ENCODE results near the gene SLC9A1.
"Not testable (repeated sequence)": the region's sequence is repeated elsewhere in the genome, so short reads cannot be mapped to it uniquely, and the experiment has no call there.

SLC9A1 gene

DNA sequence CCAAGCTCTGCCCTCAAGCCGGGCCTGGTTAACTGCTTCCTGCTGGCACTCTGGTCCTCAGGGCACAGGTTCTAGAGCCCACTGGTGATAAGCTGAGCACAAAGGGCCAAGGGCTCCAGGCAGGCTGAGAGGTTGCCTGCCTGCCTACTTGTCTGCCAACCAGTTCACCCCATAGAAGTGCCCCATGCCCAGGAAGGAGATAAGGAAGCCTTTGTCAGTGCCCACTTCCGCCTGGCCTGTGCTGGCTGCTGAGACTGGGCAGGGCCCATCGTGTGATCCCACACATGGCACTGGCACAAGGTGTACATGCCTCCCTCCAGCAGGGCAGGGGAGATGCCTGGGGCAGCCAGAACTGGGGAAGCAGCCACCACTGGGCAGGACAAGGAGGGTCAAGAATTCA is 24.1 kb downstream of the SLC9A1 start:
- no peak for DNase-seq

DNA sequence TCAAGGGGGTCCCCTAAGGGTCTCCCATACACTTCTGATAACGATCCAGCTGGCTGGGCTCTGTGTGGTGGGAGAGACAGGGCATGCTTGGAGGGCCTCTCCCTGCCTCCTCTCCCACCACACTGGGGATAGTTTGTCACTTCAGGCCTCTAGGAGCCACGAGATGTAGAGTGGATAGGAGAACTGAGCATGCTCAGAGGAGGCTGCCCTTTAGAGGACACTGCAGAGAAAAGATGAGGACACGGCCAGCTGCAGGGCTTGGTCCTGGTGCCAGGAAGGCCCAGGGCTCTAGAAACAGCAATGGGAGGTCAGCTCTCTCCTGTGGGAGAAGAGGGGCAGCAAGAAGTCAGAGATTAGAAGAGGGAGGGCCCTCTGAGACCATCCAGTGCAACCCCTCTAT is 25.7 kb downstream of the SLC9A1 start:
- DNase-seq: no peak

DNA sequence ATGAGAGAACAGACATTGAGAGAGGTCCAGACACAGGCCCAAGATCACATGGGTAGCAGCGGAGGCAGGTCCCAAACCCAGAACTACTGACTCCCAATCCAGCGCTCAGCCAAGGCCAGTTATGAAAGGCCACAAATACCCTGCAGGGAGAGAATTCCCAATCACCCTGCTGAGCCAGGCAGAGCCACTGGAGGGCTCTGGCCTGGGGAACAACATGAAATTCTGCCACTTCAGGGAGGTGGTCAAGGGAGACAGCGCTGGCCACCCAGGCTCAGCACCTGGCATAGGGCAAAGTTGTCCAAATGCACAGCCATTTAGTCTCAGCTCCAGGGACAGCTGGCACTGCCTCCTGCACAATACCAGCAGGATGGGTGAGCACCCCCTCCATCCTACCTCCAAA is 27.5 kb downstream of the SLC9A1 start:
- DNase-seq: no peak

DNA sequence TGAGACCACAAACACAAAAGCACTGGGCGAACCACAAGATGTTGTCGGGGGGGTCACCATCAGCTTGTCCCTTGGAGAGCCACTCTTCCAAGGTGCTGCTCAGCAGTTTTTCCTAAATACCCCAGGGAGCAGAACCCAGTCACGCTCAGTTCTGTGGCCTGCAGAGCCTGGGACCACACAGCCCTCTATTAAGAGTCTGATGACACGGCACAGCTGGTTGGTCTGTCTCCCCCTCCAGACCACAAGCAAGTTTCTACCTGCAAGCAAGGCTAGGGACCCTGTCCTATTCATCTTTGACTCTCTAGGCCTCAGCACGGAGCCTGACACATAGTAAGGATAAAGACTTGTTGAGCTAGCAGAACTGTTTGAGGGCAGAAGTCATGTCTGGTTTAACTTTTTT is 28.5 kb downstream of the SLC9A1 start:
- no peak for DNase-seq

DNA sequence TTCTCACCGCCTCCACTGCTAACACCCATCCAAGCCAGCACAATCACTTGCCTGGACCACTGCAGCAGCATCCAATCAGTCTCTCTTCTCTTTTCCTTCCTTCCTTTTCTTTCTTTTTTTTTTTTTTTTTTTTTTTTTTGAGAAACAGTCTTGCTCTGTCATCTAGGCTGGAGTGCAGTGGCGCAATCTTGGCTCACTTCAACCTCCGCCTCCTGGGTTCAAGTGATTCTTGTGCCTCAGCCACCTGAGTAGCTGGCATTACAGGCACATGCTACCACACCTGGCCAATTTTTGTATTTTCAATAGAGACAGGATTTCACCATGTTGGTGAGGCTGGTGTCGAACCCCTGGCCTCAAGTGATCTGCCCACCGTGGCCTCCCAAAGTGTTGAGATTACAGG is 29.8 kb downstream of the SLC9A1 start:
- not testable (repeated sequence) for DNase-seq

DNA sequence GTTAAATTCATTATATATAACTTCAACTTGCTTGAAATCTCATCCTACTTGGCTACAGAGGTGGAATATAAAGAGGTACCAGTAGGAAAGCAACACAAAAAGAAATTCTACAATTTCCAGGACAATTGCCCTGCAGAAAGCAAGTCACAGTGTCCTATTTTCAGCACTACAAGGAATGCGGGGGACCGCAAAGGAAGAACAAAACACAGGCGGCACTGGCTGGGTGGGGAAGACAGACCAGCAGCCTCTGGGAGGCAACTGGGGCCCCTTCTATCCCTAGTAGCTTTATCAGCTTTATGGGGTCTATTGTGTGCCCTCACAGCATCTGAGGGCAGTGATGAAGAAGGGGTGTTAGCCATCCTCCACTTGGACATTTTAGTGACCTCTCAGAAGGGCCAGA is 30.5 kb downstream of the SLC9A1 start:
- DNase-seq: no peak

DNA sequence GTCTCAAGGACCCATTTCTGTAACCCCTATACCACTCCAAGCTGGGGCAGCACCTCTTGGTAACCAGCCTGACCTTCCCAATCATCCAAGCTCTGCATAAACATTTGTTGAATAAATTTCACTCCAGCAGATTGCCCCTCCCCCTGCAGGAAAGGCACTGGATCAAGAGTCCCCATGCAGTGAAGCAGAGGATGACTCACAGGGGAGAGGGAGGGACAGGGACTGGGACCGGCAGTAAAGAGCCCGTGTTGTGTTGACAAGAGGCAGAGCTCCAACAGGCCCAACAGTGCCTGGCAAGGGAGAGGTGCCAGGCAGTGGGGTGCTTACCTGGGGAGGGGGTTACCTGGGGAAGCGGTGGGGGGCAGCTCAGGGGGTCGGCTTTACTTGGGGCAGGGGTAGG is 32.3 kb downstream of the SLC9A1 start:
- DNase-seq: no peak

DNA sequence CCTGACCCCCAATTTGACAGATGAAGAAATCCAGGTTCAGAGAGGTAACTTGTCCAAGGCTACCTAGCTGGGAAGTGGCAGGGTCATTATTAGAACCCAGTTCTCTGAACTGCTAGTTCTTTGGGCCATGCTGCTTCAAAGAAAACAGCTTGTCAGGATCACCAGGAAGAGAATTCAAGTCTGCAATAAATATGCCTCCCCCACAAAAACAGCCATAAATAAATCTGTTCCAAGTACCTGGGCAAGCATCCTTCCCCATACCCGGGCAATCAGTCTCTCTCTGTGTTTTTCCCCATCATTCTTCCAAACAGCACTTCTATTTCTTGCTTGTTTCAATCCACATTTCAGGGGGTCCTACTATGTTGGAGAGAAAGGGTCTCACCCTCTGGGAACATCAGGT is 34.1 kb downstream of the SLC9A1 start:
- DNase-seq: no peak

DNA sequence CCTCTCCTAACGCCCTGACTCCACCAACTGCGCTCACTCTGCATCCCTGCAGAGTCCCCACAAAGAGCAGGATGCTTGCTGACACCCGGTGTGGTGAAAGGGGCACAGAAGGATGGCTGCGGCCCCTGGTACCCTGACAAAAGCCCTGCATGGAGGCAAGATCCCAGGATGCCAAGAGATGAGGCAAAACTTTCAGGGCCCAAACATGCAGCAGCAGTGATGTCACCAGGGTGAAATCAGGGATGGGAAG is 36.6 kb downstream of the SLC9A1 start:
- DNase-seq: no peak

DNA sequence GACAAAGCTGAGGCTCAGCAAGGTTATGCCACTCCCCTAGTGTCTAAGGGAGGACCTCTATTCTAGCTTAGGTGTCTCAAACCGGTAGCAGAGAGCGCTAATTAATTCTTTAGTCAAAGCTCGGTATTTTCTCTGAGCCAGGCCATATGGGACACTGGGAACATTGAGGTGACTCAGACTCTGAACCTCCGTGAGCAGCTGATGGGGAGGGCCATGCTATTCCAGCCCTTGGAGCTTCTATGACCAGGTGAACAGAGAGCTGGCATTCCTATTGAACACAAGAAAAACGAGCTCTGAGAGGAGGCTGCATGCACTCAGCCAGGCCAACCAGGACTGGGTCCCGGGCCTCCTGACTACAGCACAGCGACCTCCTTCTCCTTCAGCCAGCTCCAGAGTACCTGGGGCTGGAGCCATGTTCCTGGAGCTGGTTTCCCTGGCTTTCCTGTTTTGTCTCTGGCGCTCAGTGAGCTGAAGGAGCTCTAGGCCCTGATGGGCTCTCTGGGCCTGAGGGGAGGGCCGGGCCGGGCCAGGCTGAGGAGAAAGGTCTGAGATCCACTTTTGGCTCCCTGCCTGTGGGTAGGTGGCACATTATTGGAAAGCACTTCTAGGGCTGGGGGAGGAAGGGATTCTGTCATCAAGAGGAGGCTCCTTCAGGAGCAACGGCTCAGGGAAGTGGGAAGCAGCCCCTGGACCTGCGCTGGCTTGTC is 37.0 kb downstream of the SLC9A1 start:
- DNase-seq: no peak

DNA sequence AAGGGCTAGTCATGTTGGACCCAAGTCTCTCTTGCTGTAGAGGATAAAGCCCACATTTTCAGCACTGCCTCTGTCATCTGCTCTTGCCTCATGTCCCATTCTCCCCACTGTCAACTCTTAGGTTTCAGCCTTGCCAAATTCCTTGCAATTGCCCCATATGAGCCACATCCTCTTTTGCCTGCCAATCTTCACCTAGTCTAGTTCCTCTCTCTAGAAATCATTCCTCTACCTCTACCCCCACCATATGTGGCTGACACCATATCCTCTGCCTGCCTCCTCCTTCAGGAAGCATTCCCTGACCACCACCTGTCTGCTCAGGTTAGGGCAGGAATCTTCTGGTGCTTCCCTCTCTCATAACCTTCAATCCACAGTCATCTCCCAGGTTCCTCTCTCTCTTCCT is 38.2 kb downstream of the SLC9A1 start:
- no peak for DNase-seq

DNA sequence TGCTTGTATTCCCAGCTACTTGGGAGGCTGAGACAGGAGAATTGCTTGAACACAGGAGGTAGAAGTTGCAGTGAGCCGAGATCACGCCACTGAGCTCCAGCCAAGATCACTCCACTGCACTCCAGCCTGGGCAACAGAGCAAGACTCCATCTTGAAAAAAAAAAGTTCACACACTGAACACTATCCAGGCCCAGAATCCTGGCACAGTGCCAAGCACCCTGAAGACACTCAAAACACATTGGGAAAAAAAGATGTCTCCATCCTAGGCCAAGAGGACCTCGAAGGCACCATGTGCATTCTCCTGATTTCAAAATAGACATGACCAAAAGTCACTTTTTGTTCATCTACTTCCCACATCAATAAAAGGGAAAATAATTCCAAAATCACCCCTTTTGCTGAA is 38.7 kb downstream of the SLC9A1 start:
- DNase-seq: no peak

DNA sequence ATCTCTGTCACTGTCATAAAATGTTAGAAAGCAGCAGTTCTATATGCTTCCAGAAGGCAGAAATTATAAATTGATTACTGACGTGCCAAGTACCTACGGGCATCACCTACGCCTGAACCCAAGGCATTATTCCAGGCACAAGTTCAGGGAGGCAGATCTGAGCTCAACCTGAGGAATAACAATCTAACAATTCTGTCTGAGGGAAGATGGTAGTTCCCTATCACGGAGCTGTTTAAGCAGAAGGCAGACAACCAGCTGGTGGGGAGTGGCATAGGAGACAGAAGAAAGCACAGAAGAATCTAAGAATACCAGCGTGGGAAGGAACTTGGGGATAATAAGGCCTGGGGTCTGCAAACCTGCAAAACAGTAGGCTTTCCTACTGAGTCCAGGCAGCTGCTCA is 40.4 kb downstream of the SLC9A1 start:
- DNase-seq: no peak

DNA sequence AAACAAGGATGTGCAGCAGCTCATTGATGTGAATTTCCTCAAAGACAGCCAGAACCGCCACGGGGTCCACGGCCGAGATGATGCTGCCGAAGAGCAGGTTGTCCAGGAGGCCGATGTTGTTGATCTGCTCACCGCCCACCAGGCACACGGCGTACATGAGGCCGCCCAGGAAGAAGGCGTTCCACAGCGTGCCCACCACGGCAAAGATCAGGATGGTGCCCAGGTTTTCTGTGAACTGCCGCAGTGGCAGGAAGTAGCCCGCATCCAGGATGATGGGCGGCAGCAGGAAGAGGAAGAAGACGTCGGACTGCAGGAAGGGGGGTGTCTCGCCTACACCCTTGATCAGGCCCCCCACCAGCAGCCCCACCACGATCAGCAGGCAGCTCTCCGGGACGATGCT is 41.1 kb downstream of the SLC9A1 start:
- no peak for DNase-seq

DNA sequence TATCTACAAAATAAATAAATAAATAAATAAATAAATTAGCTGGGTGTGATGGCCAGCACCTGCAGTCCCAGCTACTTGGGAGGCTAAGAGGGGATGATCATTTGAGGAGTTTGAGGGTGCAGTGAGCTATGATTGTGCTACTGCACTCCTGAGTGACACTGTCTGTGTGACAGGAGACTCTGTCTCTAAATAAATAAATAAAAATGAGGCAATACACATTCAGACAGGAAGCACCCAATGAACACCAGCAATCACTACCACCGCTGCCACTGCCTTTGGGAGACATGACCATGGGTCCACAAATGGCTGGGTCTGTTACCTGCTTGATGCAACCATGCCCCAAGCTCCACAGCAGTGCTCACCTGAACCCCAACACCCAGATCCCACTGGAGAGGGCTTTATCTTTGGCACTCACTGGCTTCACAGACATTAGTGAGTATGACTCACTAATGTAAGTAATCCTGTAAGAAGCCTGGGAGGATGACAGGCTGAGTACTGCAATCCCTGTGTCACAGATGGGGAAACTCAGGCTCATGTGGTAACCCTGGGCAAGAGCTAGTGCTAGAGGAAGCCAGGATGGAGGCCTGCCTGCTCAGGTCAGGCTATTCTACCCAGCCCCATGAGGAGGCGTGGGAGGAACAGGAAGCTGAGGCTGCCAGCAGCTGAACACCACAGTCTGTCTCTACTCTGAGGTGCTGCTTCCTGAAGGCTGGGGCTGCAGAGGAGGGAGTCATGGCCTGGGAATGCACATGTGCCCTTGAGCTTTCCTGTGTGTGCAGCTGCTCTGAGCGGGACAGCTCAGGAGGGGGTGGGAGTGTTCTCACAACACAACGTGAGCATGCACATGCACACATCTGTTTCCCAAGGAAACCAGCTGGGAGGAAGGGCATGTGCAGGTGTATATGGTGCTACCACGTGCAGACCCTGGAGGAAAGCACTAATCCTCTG is 43.0 kb downstream of the SLC9A1 start:
- DNase-seq: peak; percentile 79

DNA sequence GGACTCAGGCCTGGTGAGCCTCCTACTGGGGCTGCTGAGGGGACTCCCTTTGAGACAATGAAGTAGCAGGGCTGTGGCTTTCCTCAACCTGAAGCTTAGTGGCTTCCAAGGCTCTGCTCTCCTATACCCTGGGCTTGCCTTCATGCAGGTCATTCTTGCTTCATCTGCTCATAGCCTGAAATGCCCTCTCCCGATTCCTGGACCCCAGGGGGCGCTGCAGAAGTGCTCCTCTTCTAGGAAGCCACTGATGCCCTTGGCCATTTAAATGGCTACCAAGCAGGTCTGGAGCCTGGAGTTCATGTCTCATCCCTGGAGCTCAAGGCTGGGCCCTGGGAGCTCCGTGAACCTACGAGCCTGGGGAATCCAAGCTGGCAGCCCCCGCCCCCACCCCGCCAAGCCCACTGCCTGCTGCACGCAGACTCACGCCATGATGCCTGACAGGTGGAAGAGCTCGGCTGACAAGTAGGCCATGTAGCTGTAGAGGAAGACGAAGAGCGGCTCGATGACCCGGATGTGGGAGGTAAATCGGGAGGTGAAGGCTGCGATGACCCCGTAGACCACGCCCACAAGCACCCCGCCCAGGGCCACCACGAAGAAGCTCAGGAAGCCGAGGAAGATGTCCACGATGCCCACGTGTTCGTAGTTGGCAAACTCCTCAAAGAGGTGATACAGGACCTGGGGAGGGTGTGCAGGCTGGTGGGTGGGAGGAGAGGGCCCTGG is 45.7 kb downstream of the SLC9A1 start:
- peak; percentile 69 for DNase-seq

DNA sequence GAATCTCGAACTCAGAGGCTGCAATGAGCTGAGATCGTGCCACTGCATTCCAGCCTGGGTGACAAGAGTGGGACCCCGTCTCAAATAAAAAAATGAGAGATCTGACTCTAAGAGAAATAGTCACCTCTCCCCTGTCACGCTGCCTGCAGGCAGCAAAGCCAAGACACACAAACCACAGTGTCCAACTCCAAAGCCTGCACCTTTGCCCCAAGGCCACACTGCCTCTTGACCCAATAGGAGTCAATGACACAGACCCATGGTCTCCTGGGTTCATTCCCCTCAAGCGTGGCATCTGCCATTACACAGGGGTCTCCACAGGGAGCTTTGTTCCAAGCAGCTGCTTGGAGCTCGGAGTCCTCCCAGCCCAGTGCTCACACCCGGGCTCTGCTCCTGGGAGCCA is 46.3 kb downstream of the SLC9A1 start:
- DNase-seq: no peak

DNA sequence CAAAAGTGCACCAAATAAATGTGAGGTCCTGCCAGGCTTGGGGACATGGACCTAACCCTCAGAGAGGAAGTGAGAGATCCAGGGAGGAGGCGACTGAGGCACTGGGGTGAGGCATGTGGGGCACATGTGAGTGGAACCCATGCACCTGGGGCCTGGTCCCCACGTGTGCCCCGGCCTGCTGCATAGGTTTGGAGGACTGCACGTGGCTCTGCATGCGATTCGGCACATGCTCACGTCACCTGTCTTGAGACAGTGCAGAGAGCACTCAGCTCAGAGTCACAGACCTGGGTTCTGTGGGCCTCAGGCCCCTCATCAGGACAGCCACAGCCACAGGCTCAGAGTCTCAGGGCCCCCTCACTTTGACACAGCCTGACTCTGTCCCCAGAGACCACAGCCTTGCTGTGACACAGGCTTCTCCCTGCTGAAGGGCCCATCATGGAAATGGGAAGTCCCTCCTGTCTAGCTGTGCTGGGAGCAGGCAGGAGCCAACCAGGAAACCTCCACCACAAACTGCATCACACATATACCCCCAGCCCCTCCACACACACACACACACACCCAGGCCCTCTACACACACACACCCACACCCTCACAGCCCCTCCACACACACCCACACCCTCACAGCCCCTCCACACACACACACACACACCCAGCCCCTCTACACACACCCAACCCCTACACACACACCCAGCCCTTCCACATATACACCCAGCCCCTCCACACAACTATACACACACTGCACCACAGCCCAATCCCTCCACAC is 48.2 kb downstream of the SLC9A1 start:
- DNase-seq: no peak

DNA sequence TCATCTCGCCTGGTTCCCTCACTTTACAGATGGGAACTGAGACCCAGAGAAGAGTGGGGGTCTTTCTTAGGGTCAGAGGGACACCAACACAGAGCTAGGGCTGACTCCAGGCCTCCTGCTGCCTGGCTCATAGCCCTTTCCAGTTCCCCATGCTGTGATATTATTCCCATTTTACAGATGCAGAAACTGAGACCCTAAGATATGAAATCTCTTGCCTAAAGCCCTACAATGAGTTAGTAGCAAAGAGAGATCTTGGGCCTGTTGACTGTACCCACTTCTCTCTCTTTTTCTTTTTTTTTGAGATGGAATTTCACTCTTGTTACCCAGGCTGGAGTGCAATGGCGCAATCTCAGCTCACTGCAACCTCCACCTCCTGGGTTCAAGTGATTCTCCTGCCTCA is 49.9 kb downstream of the SLC9A1 start:
- DNase-seq: no peak

DNA sequence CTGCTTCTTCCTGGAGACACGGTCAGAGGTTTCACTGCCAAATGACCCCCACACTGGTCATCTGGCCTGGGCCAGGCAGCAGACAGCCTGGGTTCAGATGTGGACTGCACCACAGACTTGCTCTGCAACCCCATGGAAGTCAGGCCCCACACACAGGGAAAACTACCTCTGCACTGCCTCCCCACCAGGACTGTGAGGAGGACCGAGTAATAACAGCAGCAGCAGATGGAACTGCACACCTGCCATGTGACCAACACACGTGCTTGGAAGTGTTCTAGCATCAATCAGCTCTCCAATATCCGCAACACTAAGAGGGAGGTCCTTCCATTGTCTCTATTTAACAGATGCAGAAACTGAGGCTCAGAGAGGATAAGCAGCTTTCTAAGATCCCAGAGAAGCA is 51.4 kb downstream of the SLC9A1 start:
- no peak for DNase-seq

DNA sequence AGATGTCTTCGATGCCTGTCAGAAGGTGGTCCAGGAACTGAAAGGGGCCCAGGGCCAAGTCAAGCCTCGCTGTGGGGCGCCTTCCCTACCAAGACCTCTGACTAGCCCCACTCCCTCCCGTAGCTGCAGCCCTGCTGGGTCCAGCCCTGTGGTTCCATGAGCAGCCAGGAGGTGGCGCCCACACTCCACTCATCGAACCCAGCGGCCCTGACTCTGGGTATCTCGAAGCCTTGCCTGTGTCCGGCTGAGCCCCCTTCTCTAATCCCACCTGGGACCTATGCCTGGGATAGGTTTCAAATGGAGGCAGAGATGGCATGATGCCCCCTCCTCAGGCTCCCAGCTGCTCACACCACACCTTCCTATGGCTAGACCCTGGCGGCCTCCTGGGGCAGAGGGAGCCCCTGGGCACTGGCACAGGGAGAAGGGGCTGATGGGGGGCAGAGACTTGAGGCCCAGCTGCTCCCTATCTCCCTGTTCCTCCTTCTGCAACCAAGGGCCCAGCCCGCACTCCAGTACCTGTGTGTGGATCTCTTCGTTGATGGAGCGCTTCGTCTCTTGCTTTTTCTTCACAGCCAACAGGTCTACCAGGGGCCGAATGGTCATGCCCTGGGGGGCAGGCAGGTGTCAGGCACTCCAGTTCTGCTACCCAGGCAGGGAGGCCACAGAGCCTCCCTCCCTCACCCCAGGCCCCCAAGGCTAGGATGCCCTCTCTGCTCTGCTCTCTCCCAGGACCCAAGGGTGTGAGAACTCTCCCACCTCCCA is 52.0 kb downstream of the SLC9A1 start:
- peak; percentile 98 for DNase-seq

DNA sequence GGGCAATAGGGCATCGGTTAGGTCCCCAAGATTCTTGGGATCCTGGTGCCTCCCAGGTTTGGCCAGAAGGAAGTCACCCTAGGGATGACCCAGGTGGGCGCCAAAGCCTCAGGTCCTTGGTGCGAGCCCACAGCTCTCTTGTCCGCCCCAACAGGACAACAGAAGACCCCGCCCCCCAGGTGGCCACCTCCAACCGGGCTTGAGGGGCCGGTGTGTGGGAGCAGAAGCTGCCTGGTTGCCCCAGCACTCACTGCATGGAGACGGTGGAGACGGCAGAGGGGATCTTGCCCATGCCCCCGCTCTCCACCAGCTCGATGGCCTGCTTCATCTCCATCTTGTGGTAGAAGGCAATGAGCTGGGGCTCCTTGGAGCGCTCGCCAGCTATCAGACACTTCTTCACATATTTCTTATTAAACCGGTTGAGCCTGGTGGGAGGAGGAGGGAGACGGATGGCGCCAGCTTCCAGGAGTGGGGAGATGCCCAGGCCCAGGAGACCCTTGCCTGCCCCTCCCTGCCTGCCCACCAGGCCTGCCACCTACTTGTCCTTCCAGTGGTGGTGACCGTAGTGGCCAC is 52.7 kb downstream of the SLC9A1 start:
- DNase-seq: no peak
